GM19397 (cell line): ENCODE data around the gene DLK1.

Experiments used
- ATAC-seq: cut with Tn5 transposase; IDR thresholded peaks from one replicate; pipeline ENCODE4 v1.9.1; 2021; ENCODE audit warnings: mild to moderate bottlenecking, moderate library complexity; ENCODE audit not compliant: unreplicated experiment

The DLK1 gene

GRCh38 chr14:100750762-100751699, 24.3 kb downstream of the DLK1 start:
- no peak for ATAC-seq

- ATAC-seq = no peak
Observed at GRCh38 chr14:100754020-100754419, 27.3 kb downstream of the DLK1 start.

GRCh38 chr14:100755649-100756048, 29.0 kb downstream of the DLK1 start:
- no peak for ATAC-seq

- ATAC-seq = no peak
Observed at GRCh38 chr14:100761481-100761880, 34.8 kb downstream of the DLK1 start.

GRCh38 chr14:100762089-100762515, 35.4 kb downstream of the DLK1 start:
- no peak for ATAC-seq

GRCh38 chr14:100762901-100763300, 36.2 kb downstream of the DLK1 start:
- no peak for ATAC-seq

GRCh38 chr14:100764471-100765115, 37.9 kb downstream of the DLK1 start:
- no peak for ATAC-seq

- ATAC-seq = no peak
Observed at GRCh38 chr14:100765296-100765695, 38.6 kb downstream of the DLK1 start.

- no peak for ATAC-seq
Observed at GRCh38 chr14:100765991-100766390, 39.3 kb downstream of the DLK1 start.

GRCh38 chr14:100767003-100767787, 40.5 kb downstream of the DLK1 start:
- ATAC-seq = no peak

- no peak for ATAC-seq
Observed at GRCh38 chr14:100767788-100768536, 41.3 kb downstream of the DLK1 start.

GRCh38 chr14:100769035-100769939, 42.6 kb downstream of the DLK1 start:
- ATAC-seq = no peak

GRCh38 chr14:100770046-100770445, 43.4 kb downstream of the DLK1 start:
- ATAC-seq = no peak

GRCh38 chr14:100770605-100771120, 44.0 kb downstream of the DLK1 start:
- no peak for ATAC-seq

GRCh38 chr14:100771121-100771800, 44.6 kb downstream of the DLK1 start:
- ATAC-seq = no peak

GRCh38 chr14:100772607-100773165, 46.0 kb downstream of the DLK1 start:
- no peak for ATAC-seq

GRCh38 chr14:100773331-100774163, 46.9 kb downstream of the DLK1 start:
- no peak for ATAC-seq

- ATAC-seq = no peak
Observed at GRCh38 chr14:100774164-100774537, 47.5 kb downstream of the DLK1 start.
